Bronchial epithelial cell (primary cell): Measurements from ENCODE around the gene MGAT5. TPM values are rescaled to one million over a fixed set of nuclear protein-coding genes. Genes with fewer than 3 reads are reported as not detected.

Experiments
- DNase-seq: peaks from one replicate; pipeline ENCODE4 v3.0.0-alpha.2; 2010; ENCODE audit warnings: low read depth
- FAIRE-seq: peaks from 2 replicates; lab custom pipeline; 2011; peaks lifted over from hg19 to GRCh38; lab: Jason Lieb, UNC
- H3K27me3 ChIP-seq: 2 replicates; pipeline ENCODE4 v1.5.1; 2011; ENCODE audit warnings: low read length; ENCODE audit not compliant: control insufficient read depth, insufficient read depth
- H3K36me3 ChIP-seq: 2 replicates; pipeline ENCODE4 v1.5.1; 2011; ENCODE audit warnings: low read length; ENCODE audit not compliant: control insufficient read depth, insufficient read depth
- H3K4me3 ChIP-seq: 2 replicates; pipeline ENCODE4 v1.5.1; 2011; ENCODE audit warnings: mild to moderate bottlenecking, low read depth, low read length, control low read depth
- CTCF ChIP-seq: IDR thresholded peaks from 2 replicates; pipeline ENCODE4 v1.5.1; 2011; ENCODE audit warnings: mild to moderate bottlenecking, moderate library complexity, low read length, control low read depth, inconsistent platforms; ENCODE audit not compliant: insufficient read depth, severe bottlenecking
- total RNA-seq: library from RNA; depleted of rRNA; stranded (reverse); fragments of >200 nt; gene quantifications from 2 replicates; pipeline ENCODE4 v1.2.1, GENCODE V29; 2014

Gene MGAT5
- total RNA-seq, 1 donor from 2014 or later = 48.7 TPM

GRCh38 chr2:134228493-134228903 lies 25.4 kb upstream of the MGAT5 start:
- DNase-seq (no peak), FAIRE-seq (no peak)
- Histone ChIP-seq H3K36me3 (no peaks in the 10 kb centered on the region), H3K27me3 (no peaks in the 10 kb centered on the region), H3K4me3 (no peak overlapping the region)
- peak; percentile 8 for TF ChIP-seq CTCF

- Histone ChIP-seq H3K36me3 (no peaks in the 10 kb centered on the region), H3K4me3 (no peak overlapping the region), H3K27me3 (no peaks in the 10 kb centered on the region)
- DNase-seq (no peak), FAIRE-seq (no peak)
- TF ChIP-seq CTCF = no peak
Measured at GRCh38 chr2:134229540-134229939, 24.3 kb upstream of the MGAT5 start.

GRCh38 chr2:134230885-134231284 lies 23.0 kb upstream of the MGAT5 start:
- DNase-seq = no peak
- no peak overlapping the region for H3K4me3 ChIP-seq
- no peak for TF ChIP-seq CTCF
- FAIRE-seq = no peak
- H3K36me3 ChIP-seq = no peaks in the 10 kb centered on the region
- H3K27me3 ChIP-seq = no peaks in the 10 kb centered on the region

- no peak overlapping the region for H3K4me3 ChIP-seq
- DNase-seq = no peak
- FAIRE-seq = no peak
- H3K36me3 ChIP-seq = no peaks in the 10 kb centered on the region
- TF ChIP-seq CTCF = no peak
- no peaks in the 10 kb centered on the region for H3K27me3 ChIP-seq
Measured at GRCh38 chr2:134231301-134231964, 22.4 kb upstream of the MGAT5 start.

GRCh38 chr2:134231965-134232340 lies 21.9 kb upstream of the MGAT5 start:
- no peak for DNase-seq
- FAIRE-seq = no peak
- TF ChIP-seq CTCF = no peak
- Histone ChIP-seq H3K27me3 (no peaks in the 10 kb centered on the region), H3K4me3 (no peak overlapping the region), H3K36me3 (no peaks in the 10 kb centered on the region)

GRCh38 chr2:134232461-134232860 lies 21.4 kb upstream of the MGAT5 start:
- Histone ChIP-seq H3K27me3 (no peaks in the 10 kb centered on the region), H3K4me3 (no peak overlapping the region), H3K36me3 (no peaks in the 10 kb centered on the region)
- DNase-seq = no peak
- no peak for TF ChIP-seq CTCF
- FAIRE-seq = no peak
